GM18498 (cell line): Measurements from ENCODE around the gene CHRND.

Source experiments
- ATAC-seq: cut with Tn5 transposase; IDR thresholded peaks from one replicate; pipeline ENCODE4 v1.9.1; 2021; ENCODE audit warnings: mild to moderate bottlenecking, moderate library complexity; ENCODE audit not compliant: unreplicated experiment

The CHRND gene

GRCh38 chr2:232487385-232488096 lies 38.4 kb upstream of the CHRND start, which contains the start of gene ECEL1:
ECEL1 (minus strand) TSS chr2:232487834; CDS start chr2:232486653, 1,181 bp downstream.
- ATAC-seq = no peak

GRCh38 chr2:232488097-232488711 lies 37.8 kb upstream of the CHRND start:
- no peak for ATAC-seq

GRCh38 chr2:232488721-232489300 lies 37.1 kb upstream of the CHRND start:
- no peak for ATAC-seq

- no peak for ATAC-seq
These were observed 36.3 kb upstream of the CHRND start for GRCh38 chr2:232489516-232490220.

GRCh38 chr2:232490221-232491138 lies 35.5 kb upstream of the CHRND start:
- no peak for ATAC-seq

GRCh38 chr2:232491139-232491780 lies 34.7 kb upstream of the CHRND start:
- no peak for ATAC-seq

GRCh38 chr2:232492236-232492848 lies 33.6 kb upstream of the CHRND start:
- no peak for ATAC-seq

GRCh38 chr2:232492963-232493700 lies 32.8 kb upstream of the CHRND start:
- ATAC-seq = no peak

GRCh38 chr2:232493701-232494474 lies 32.1 kb upstream of the CHRND start:
- ATAC-seq = no peak

GRCh38 chr2:232494542-232494941 lies 31.4 kb upstream of the CHRND start:
- ATAC-seq = no peak

GRCh38 chr2:232495292-232495691 lies 30.7 kb upstream of the CHRND start:
- no peak for ATAC-seq

GRCh38 chr2:232496501-232497270 lies 29.3 kb upstream of the CHRND start:
- ATAC-seq = no peak

GRCh38 chr2:232497348-232497747 lies 28.6 kb upstream of the CHRND start:
- no peak for ATAC-seq

- no peak for ATAC-seq
These were observed 27.5 kb upstream of the CHRND start for GRCh38 chr2:232498452-232498851.

GRCh38 chr2:232501331-232501771 lies 24.6 kb upstream of the CHRND start:
- ATAC-seq = no peak

GRCh38 chr2:232501794-232502390 lies 24.1 kb upstream of the CHRND start:
- ATAC-seq = no peak

- ATAC-seq = no peak
These were observed 23.4 kb upstream of the CHRND start for GRCh38 chr2:232502511-232502910.
